Activated gamma-delta T cell treated with anti-CD3 and anti-CD28 coated beads, Interleukin-2, amount 50 U/mL, for 16 hours (primary cell): ENCODE data around the gene EYS.

Source experiments
- DNase-seq: peaks from one replicate; pipeline ENCODE4 v3.0.0-alpha.2; 2020; ENCODE audit warnings: low read depth

The EYS gene

GRCh38 chr6:65707126-65707826, at the start of gene EYS:
EYS (minus strand) TSS chr6:65707226; CDS start chr6:65495410, 211,816 bp downstream.
- DNase-seq: no peak

GRCh38 chr6:65746302-65746701, 39.3 kb upstream of the EYS start:
- no peak for DNase-seq

GRCh38 chr6:65745614-65746013, 38.6 kb upstream of the EYS start:
- no peak for DNase-seq

GRCh38 chr6:65728879-65729479, 22.0 kb upstream of the EYS start:
- no peak for DNase-seq

GRCh38 chr6:65719101-65719500, 12.1 kb upstream of the EYS start:
- no peak for DNase-seq

GRCh38 chr6:65711531-65711930, 4.5 kb upstream of the EYS start:
- no peak for DNase-seq

GRCh38 chr6:65709099-65709830, 2.2 kb upstream of the EYS start:
- no peak for DNase-seq

- no peak for DNase-seq
These were observed 1.1 kb upstream of the EYS start for GRCh38 chr6:65708162-65708561.

- DNase-seq: no peak
These were observed 590 bp downstream of the EYS start for GRCh38 chr6:65706436-65706835.

GRCh38 chr6:65701325-65701724, 5.7 kb downstream of the EYS start:
- no peak for DNase-seq

- no peak for DNase-seq
These were observed 6.5 kb downstream of the EYS start for GRCh38 chr6:65700561-65700960.

- DNase-seq: no peak
These were observed 14.9 kb downstream of the EYS start for GRCh38 chr6:65692109-65692508.

GRCh38 chr6:65680232-65680631, 26.8 kb downstream of the EYS start:
- DNase-seq: no peak

GRCh38 chr6:65671922-65672321, 35.1 kb downstream of the EYS start:
- DNase-seq: no peak

GRCh38 chr6:65667916-65668656, 38.9 kb downstream of the EYS start:
- no peak for DNase-seq

GRCh38 chr6:65650086-65650485, 56.9 kb downstream of the EYS start:
- DNase-seq: no peak

- DNase-seq: no peak
These were observed 57.6 kb downstream of the EYS start for GRCh38 chr6:65649392-65649791.

- no peak for DNase-seq
These were observed 60.5 kb downstream of the EYS start for GRCh38 chr6:65646544-65646943.

- no peak for DNase-seq
These were observed 64.2 kb downstream of the EYS start for GRCh38 chr6:65642776-65643175.

- DNase-seq: no peak
These were observed 68.8 kb downstream of the EYS start for GRCh38 chr6:65638047-65638831.

GRCh38 chr6:65637289-65638046, 69.6 kb downstream of the EYS start:
- DNase-seq: no peak
